Measurements from ENCODE around the gene PTAR1. TPM values are rescaled to one million over a fixed set of nuclear protein-coding genes. Genes with fewer than 3 reads are reported as not detected.
A peak's percentile ranks its signal among the peaks of the same experiment; 100 is the strongest.
"Not testable (repeated sequence)": the region's sequence is repeated elsewhere in the genome, so short reads cannot be mapped to it uniquely, and the experiment has no call there.

Gene PTAR1
- total RNA-seq, 4 donors from 2014 or later, result 30.8 to 131 (median 94.5) TPM

GRCh38 chr9:69768101-69768500 lies 8.3 kb upstream of the PTAR1 start:
- in situ Hi-C loops (cut with MboI; ENCODE audit: low pct_ligation_motif_present in 1 of 4, low pct_unique_long_range_greater_than_20kb in 1 of 4, low sequenced_read_pairs in 3 of 4), result no loop called here
- H3K9me3 ChIP-seq, result no peaks in the 10 kb centered on the region
- H3K4me3 ChIP-seq, result no peak overlapping the region
- DNase-seq, result no peak
- intact Hi-C loops (cut with DNase I; ENCODE audit: low total_unique reads), result no loop called here
- H3K36me3 ChIP-seq, result no peaks in the 10 kb centered on the region
- TF ChIP-seq POLR2AphosphoS5 (IDR thresholded peaks at IDR 0.05) (no peak), CTCF (IDR thresholded peaks at IDR 0.05) (no peak), EP300 (IDR thresholded peaks at IDR 0.05; ENCODE audit: low read depth) (no peak), POLR2A (IDR thresholded peaks at IDR 0.05) (no peak)
- no peaks in the 10 kb centered on the region for H3K4me1 ChIP-seq
- H3K27ac ChIP-seq, result no peak overlapping the region
- H3K27me3 ChIP-seq, result no peaks in the 10 kb centered on the region
- WGBS, 2 donors (ENCODE audit: low coverage in 1 of 2), result 63 to 73% methylated on average over 1 of the region's 1 CpG

- H3K4me3 ChIP-seq; H3K4me1 ChIP-seq; H3K27ac ChIP-seq; H3K9me3 ChIP-seq; DNase-seq; in situ Hi-C loops (cut with MboI; ENCODE audit: low pct_ligation_motif_present in 1 of 4, low pct_unique_long_range_greater_than_20kb in 1 of 4, low sequenced_read_pairs in 3 of 4); H3K36me3 ChIP-seq; intact Hi-C loops (cut with DNase I; ENCODE audit: low total_unique reads); H3K27me3 ChIP-seq: not testable (repeated sequence)
- WGBS, 2 donors (ENCODE audit: low coverage in 1 of 2), result 58 to 100% methylated on average over 2 to 5 of the region's 5 CpGs
Measured at GRCh38 chr9:69763862-69764261, 4.1 kb upstream of the PTAR1 start.

DNA sequence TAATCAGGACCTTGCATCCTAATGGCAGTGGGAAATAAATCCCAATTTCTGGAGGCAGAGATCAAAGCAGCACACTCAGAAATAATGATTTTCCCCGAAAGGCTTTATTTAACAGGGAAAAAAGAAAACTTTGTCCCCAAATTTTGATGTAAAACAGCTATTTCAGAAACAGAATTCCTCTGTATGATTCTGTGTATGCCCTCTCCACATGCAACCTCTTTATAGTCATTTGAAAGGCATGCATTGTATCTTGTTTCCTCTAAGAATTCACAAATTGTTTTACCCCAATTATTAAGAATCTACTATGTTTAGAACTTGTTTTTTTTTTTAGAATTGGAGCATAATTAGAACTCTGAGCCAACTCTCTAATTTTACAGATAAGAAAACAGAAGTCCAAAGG lies 2.7 kb upstream of the PTAR1 start:
- in situ Hi-C loops (cut with MboI; ENCODE audit: low pct_ligation_motif_present in 1 of 4, low pct_unique_long_range_greater_than_20kb in 1 of 4, low sequenced_read_pairs in 3 of 4), result no loop called here
- Histone ChIP-seq H3K36me3 (no peaks in the 10 kb centered on the region), H3K4me3 (no peak overlapping the region), H3K4me1 (peaks cover 3 to 20% (median 9%) of the 10 kb centered on the region in 4 donors), H3K9me3 (no peaks in the 10 kb centered on the region), H3K27ac (no peak overlapping the region), H3K27me3 (no peaks in the 10 kb centered on the region)
- 93 to 100% methylated on average over 1 of the region's 1 CpG for WGBS, 2 donors (ENCODE audit: low coverage in 1 of 2)
- intact Hi-C loops (cut with DNase I; ENCODE audit: low total_unique reads), result no loop called here
- DNase-seq, result no peak
- TF ChIP-seq CTCF (IDR thresholded peaks at IDR 0.05), result no peak
- TF ChIP-seq POLR2AphosphoS5 (IDR thresholded peaks at IDR 0.05), result no peak
- no peak for TF ChIP-seq POLR2A (IDR thresholded peaks at IDR 0.05)
- no peak for TF ChIP-seq EP300 (IDR thresholded peaks at IDR 0.05; ENCODE audit: low read depth)

- TF ChIP-seq POLR2AphosphoS5 (IDR thresholded peaks at IDR 0.05) (no peak), EP300 (IDR thresholded peaks at IDR 0.05; ENCODE audit: low read depth) (no peak)
- Histone ChIP-seq H3K27ac (peak overlapping the region; percentile 98 to 99 (median 98)), H3K27me3 (no peaks in the 10 kb centered on the region), H3K4me3 (peak overlapping the region; percentile 50 to 96 (median 80)), H3K4me1 (peaks cover 9 to 37% (median 15%) of the 10 kb centered on the region in 4 donors), H3K36me3 (no peaks in the 10 kb centered on the region), H3K9me3 (no peaks in the 10 kb centered on the region)
- 29% methylated on average over 7 of the region's 7 CpGs; no CpG with 5 or more reads in 1 of the 2 donors for WGBS, 2 donors (ENCODE audit: low coverage in 1 of 2)
- DNase-seq, result no peak
- in situ Hi-C loops (cut with MboI; ENCODE audit: low pct_ligation_motif_present in 1 of 4, low pct_unique_long_range_greater_than_20kb in 1 of 4, low sequenced_read_pairs in 3 of 4), result no loop called here
- intact Hi-C loops (cut with DNase I; ENCODE audit: low total_unique reads), result no loop called here
Measured at GRCh38 chr9:69760278-69760610, 433 bp upstream of the PTAR1 start.

DNA sequence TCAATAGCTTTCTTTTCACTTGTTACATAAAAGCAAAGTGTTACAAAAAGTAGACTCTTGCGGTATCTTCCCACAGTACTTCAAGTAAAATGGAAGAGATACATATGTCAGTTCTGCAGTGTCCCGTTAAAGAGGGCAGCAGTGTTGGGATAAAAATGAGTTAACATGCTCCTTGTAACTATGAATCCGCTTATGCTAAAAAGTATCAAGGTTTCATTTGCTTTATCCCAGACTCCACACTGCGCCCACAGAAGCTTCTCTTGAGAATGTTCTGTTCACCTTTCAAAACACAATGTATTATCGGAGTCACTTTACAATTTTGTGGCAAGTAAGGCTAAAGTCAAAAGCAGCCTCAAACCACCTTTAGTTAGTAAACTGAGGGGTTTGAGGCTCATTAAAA lies 790 bp downstream of the PTAR1 start:
- Histone ChIP-seq H3K27ac (peak overlapping the region; percentile 98 to 99 (median 98)), H3K9me3 (no peaks in the 10 kb centered on the region), H3K27me3 (no peaks in the 10 kb centered on the region), H3K4me3 (peak overlapping the region; percentile 80 to 98 (median 88)), H3K4me1 (peaks cover 9 to 37% (median 15%) of the 10 kb centered on the region in 4 donors), H3K36me3 (no peaks in the 10 kb centered on the region)
- 0 to 1% methylated on average over 4 to 5 of the region's 5 CpGs for WGBS, 2 donors (ENCODE audit: low coverage in 1 of 2)
- intact Hi-C loops (cut with DNase I; ENCODE audit: low total_unique reads) (no loop called here), in situ Hi-C loops (cut with MboI; ENCODE audit: low pct_ligation_motif_present in 1 of 4, low pct_unique_long_range_greater_than_20kb in 1 of 4, low sequenced_read_pairs in 3 of 4) (no loop called here)
- TF ChIP-seq POLR2A (IDR thresholded peaks at IDR 0.05), result no peak
- TF ChIP-seq POLR2AphosphoS5 (IDR thresholded peaks at IDR 0.05), result no peak
- no peak for TF ChIP-seq CTCF (IDR thresholded peaks at IDR 0.05)
- no peak for TF ChIP-seq EP300 (IDR thresholded peaks at IDR 0.05; ENCODE audit: low read depth)
- no peak for DNase-seq

Data from transverse colon (tissue), 4 donors.